Calu3 (cell line): ENCODE data around the gene CACNG4. TPM values are rescaled to one million over a fixed set of nuclear protein-coding genes. Genes with fewer than 3 reads are reported as not detected.

ENCODE experiments used
- BruUV-seq: library from RNA; stranded (reverse); fragments of 400-500 nt; replicated peaks from 2 replicates; lab custom pipeline; 2021; lab: Mats Ljungman, UMichigan
- CTCF ChIA-PET: fragments of 300-600 bp; sonication (Branson Sonifier 250); formaldehyde crosslinking; loops from one replicate; lab custom pipeline; 2022; ENCODE audit warnings: antibody characterized with exemption; lab: Charles Lee
- DNase-seq: peaks from one replicate; pipeline ENCODE4 v3.0.0; 2022
- H3K27ac Mint-ChIP-seq: one replicate; pipeline ENCODE4 v1.8.0; 2022; ENCODE audit warnings: mixed read lengths; ENCODE audit not compliant: unreplicated experiment
- H3K27me3 Mint-ChIP-seq: one replicate; pipeline ENCODE4 v1.8.0; 2022; ENCODE audit warnings: mixed read lengths; ENCODE audit not compliant: unreplicated experiment
- H3K36me3 Mint-ChIP-seq: one replicate; pipeline ENCODE4 v1.8.0; 2022; ENCODE audit warnings: mild to moderate bottlenecking, moderate library complexity, mixed read lengths; ENCODE audit not compliant: insufficient read depth, unreplicated experiment
- H3K4me1 Mint-ChIP-seq: one replicate; pipeline ENCODE4 v1.8.0; 2022; ENCODE audit warnings: mild to moderate bottlenecking, low read depth, mixed read lengths; ENCODE audit not compliant: unreplicated experiment
- H3K4me3 Mint-ChIP-seq: one replicate; pipeline ENCODE4 v1.8.0; 2022; ENCODE audit warnings: mild to moderate bottlenecking, low read depth, moderate library complexity, mixed read lengths; ENCODE audit not compliant: unreplicated experiment
- H3K9me3 Mint-ChIP-seq: one replicate; pipeline ENCODE4 v1.8.0; 2022; ENCODE audit warnings: low read depth, mixed read lengths; ENCODE audit not compliant: unreplicated experiment
- CTCF ChIP-seq: fragments of 200-600 bp; IDR thresholded peaks from one replicate; pipeline ENCODE4 v1.8.0; 2022; ENCODE audit warnings: antibody characterized with exemption; ENCODE audit not compliant: unreplicated experiment
- intact Hi-C: fragments of 100-400 bp; cut with micrococcal nuclease; formaldehyde crosslinking; loops from one replicate; pipeline ENCODE4 v1.10.0; 2022; ENCODE audit not compliant: unreplicated experiment
- total RNA-seq: library from RNA; stranded (reverse); gene quantifications from 2 replicates; pipeline ENCODE4 v1.2.3, GENCODE V29; 2022

The CACNG4 gene
- total RNA-seq, 1 experiment from 2014 or later, result 3.8 TPM

GRCh38 chr17:67055811-67056745, 91.6 kb downstream of the CACNG4 start:
- intact Hi-C loops, result no loop called here
- no peak for TF ChIP-seq CTCF

GRCh38 chr17:67056746-67057490, 92.4 kb downstream of the CACNG4 start:
- no peak overlapping the region for H3K4me3 Mint-ChIP-seq
- H3K4me1 Mint-ChIP-seq, result no peaks in the 10 kb centered on the region
- BruUV-seq, result no TSS peak
- TF ChIP-seq CTCF, result no peak
- intact Hi-C loops, result no loop called here
- no peak overlapping the region for H3K27ac Mint-ChIP-seq
- H3K27me3 Mint-ChIP-seq, result peaks cover 3% of the 10 kb centered on the region
- no peaks in the 10 kb centered on the region for H3K36me3 Mint-ChIP-seq
- DNase-seq, result no peak
- CTCF ChIA-PET, result no interaction called here
- no peaks in the 10 kb centered on the region for H3K9me3 Mint-ChIP-seq

More at GRCh38 chr17:67055811-67056745, 91.6 kb downstream of the CACNG4 start:
- DNase-seq, result no peak
- Mint-ChIP-seq H3K36me3 (no peaks in the 10 kb centered on the region), H3K27me3 (peaks cover 10% of the 10 kb centered on the region), H3K4me1 (no peaks in the 10 kb centered on the region), H3K9me3 (no peaks in the 10 kb centered on the region), H3K27ac (no peak overlapping the region), H3K4me3 (no peak overlapping the region)
- CTCF ChIA-PET, result no interaction called here
- BruUV-seq, result no TSS peak

- Mint-ChIP-seq H3K27me3 (no peaks in the 10 kb centered on the region), H3K27ac (no peak overlapping the region), H3K4me3 (no peak overlapping the region), H3K36me3 (no peaks in the 10 kb centered on the region), H3K9me3 (no peaks in the 10 kb centered on the region), H3K4me1 (no peaks in the 10 kb centered on the region)
- DNase-seq, result no peak
- intact Hi-C loops, result no loop called here
- BruUV-seq, result no TSS peak
- CTCF ChIA-PET, result no interaction called here
- TF ChIP-seq CTCF, result no peak
Measured at GRCh38 chr17:67058036-67058435, 93.5 kb downstream of the CACNG4 start.

- CTCF ChIA-PET, result interaction anchor here (0.6 kb wide), 1 partner anchor 65 kb away, joined by 3 read pairs; no protein-coding TSS in a partner anchor
- Mint-ChIP-seq H3K9me3 (no peaks in the 10 kb centered on the region), H3K4me3 (no peak overlapping the region), H3K36me3 (no peaks in the 10 kb centered on the region), H3K27me3 (no peaks in the 10 kb centered on the region), H3K27ac (no peak overlapping the region), H3K4me1 (no peaks in the 10 kb centered on the region)
- TF ChIP-seq CTCF, result no peak
- BruUV-seq, result no TSS peak
- no peak for DNase-seq
- intact Hi-C loops, result no loop called here
Measured at GRCh38 chr17:67059372-67059771, 94.9 kb downstream of the CACNG4 start.
